Muscle layer of colon (tissue), 2 donors: ENCODE results near the gene PKNOX1.
"Not testable (repeated sequence)": the region's sequence is repeated elsewhere in the genome, so short reads cannot be mapped to it uniquely, and the experiment has no call there.

Experiments used
- H3K27ac ChIP-seq: one replicate; pipeline ENCODE4 v1.7.0; 2013; ENCODE audit warnings: low read depth, mild to moderate bottlenecking, low read length, moderate library complexity
- H3K27me3 ChIP-seq, 2 donors: one replicate each; pipeline ENCODE4 v1.7.0; 2013; ENCODE audit warnings: low read length in 2 of 2, mild to moderate bottlenecking in 2 of 2; ENCODE audit not compliant: insufficient read depth in 2 of 2, control insufficient read depth in 1 of 2
- H3K36me3 ChIP-seq: one replicate; pipeline ENCODE4 v1.7.0; 2013; ENCODE audit warnings: mild to moderate bottlenecking, low read length; ENCODE audit not compliant: insufficient read depth
- H3K4me1 ChIP-seq: one replicate; pipeline ENCODE4 v1.7.0; 2013; ENCODE audit warnings: mild to moderate bottlenecking, low read length; ENCODE audit not compliant: insufficient read depth
- H3K4me3 ChIP-seq, 2 donors: one replicate each; pipeline ENCODE4 v1.7.0; 2013; ENCODE audit warnings: low read length in 2 of 2, low read depth in 1 of 2, mild to moderate bottlenecking in 1 of 2, moderate library complexity in 1 of 2
- H3K9ac ChIP-seq: one replicate; pipeline ENCODE4 v1.7.0; 2013; ENCODE audit warnings: low read length
- H3K9me3 ChIP-seq: one replicate; pipeline ENCODE4 v1.7.0; 2013; ENCODE audit warnings: mild to moderate bottlenecking, low read length
- donor health status: abdominal sarcoma.
- donor health status: Adenocarcinoma of cecum.

The PKNOX1 gene

GRCh38 chr21:42937034-42937940, 37.1 kb upstream of the PKNOX1 start:
- not testable (repeated sequence) for H3K4me3 ChIP-seq, H3K27ac ChIP-seq, H3K27me3 ChIP-seq, H3K4me1 ChIP-seq, H3K9ac ChIP-seq, H3K36me3 ChIP-seq, H3K9me3 ChIP-seq

- H3K9ac ChIP-seq, result no peak overlapping the region
- no peaks in the 10 kb centered on the region for H3K27me3 ChIP-seq
- no peaks in the 10 kb centered on the region for H3K9me3 ChIP-seq
- no peak overlapping the region for H3K4me3 ChIP-seq
- no peak overlapping the region for H3K27ac ChIP-seq
- no peaks in the 10 kb centered on the region for H3K36me3 ChIP-seq
- H3K4me1 ChIP-seq, result peaks cover 9% of the 10 kb centered on the region
Observed at GRCh38 chr21:42937960-42938605, 36.3 kb upstream of the PKNOX1 start.

- H3K9me3 ChIP-seq, H3K36me3 ChIP-seq, H3K27ac ChIP-seq, H3K9ac ChIP-seq, H3K27me3 ChIP-seq, H3K4me3 ChIP-seq, H3K4me1 ChIP-seq: not testable (repeated sequence)
Observed at GRCh38 chr21:42938606-42938995, 35.8 kb upstream of the PKNOX1 start.

GRCh38 chr21:42939582-42940413, 34.6 kb upstream of the PKNOX1 start:
- Histone ChIP-seq H3K27ac (peak overlapping the region; percentile 69), H3K36me3 (no peaks in the 10 kb centered on the region), H3K4me1 (peaks cover 9% of the 10 kb centered on the region), H3K27me3 (no peaks in the 10 kb centered on the region), H3K4me3 (no peak overlapping the region), H3K9me3 (no peaks in the 10 kb centered on the region), H3K9ac (peak overlapping the region; percentile 30)

- no peak overlapping the region for H3K9ac ChIP-seq
- no peaks in the 10 kb centered on the region for H3K27me3 ChIP-seq
- H3K9me3 ChIP-seq, result no peaks in the 10 kb centered on the region
- no peak overlapping the region for H3K27ac ChIP-seq
- no peak overlapping the region for H3K4me3 ChIP-seq
- H3K4me1 ChIP-seq, result peaks cover 9% of the 10 kb centered on the region
- H3K36me3 ChIP-seq, result no peaks in the 10 kb centered on the region
Observed at GRCh38 chr21:42941696-42942085, 32.7 kb upstream of the PKNOX1 start.

GRCh38 chr21:42942244-42942643, 32.1 kb upstream of the PKNOX1 start:
- Histone ChIP-seq H3K9ac (no peak overlapping the region), H3K36me3 (no peaks in the 10 kb centered on the region), H3K4me3 (no peak overlapping the region), H3K4me1 (peaks cover 9% of the 10 kb centered on the region), H3K27ac (no peak overlapping the region), H3K9me3 (no peaks in the 10 kb centered on the region), H3K27me3 (no peaks in the 10 kb centered on the region)

GRCh38 chr21:42949094-42949755, 25.1 kb upstream of the PKNOX1 start:
- H3K9me3 ChIP-seq, H3K27me3 ChIP-seq, H3K36me3 ChIP-seq, H3K9ac ChIP-seq, H3K4me3 ChIP-seq, H3K4me1 ChIP-seq, H3K27ac ChIP-seq: not testable (repeated sequence)

GRCh38 chr21:42951193-42951592, 23.2 kb upstream of the PKNOX1 start:
- not testable (repeated sequence) for H3K27me3 ChIP-seq, H3K4me3 ChIP-seq, H3K36me3 ChIP-seq, H3K9me3 ChIP-seq, H3K4me1 ChIP-seq, H3K27ac ChIP-seq, H3K9ac ChIP-seq

- H3K4me1 ChIP-seq, result no peaks in the 10 kb centered on the region
- H3K27me3 ChIP-seq, result no peaks in the 10 kb centered on the region
- H3K4me3 ChIP-seq, result no peak overlapping the region
- no peak overlapping the region for H3K9ac ChIP-seq
- H3K27ac ChIP-seq, result no peak overlapping the region
- H3K9me3 ChIP-seq, result no peaks in the 10 kb centered on the region
- no peaks in the 10 kb centered on the region for H3K36me3 ChIP-seq
Observed at GRCh38 chr21:42956824-42957630, 17.3 kb upstream of the PKNOX1 start.

- H3K9ac ChIP-seq, H3K27ac ChIP-seq, H3K4me1 ChIP-seq, H3K27me3 ChIP-seq, H3K4me3 ChIP-seq, H3K36me3 ChIP-seq, H3K9me3 ChIP-seq: not testable (repeated sequence)
Observed at GRCh38 chr21:42958122-42958521, 16.2 kb upstream of the PKNOX1 start.
